ENCODE data around the gene SLCO1B1. TPM values are rescaled to one million over a fixed set of nuclear protein-coding genes. Genes with fewer than 3 reads are reported as not detected.
"Not testable (repeated sequence)": the region's sequence is repeated elsewhere in the genome, so short reads cannot be mapped to it uniquely, and the experiment has no call there.

Gene SLCO1B1
- total RNA-seq (not detected), polyA plus RNA-seq (not detected)
- long read RNA-seq, donor 1, result 0 reads
- long read RNA-seq, donor 2, result 0 reads
- long read RNA-seq, donor 3, result 0 reads
- long read RNA-seq, donor 4, result 0 reads
- long read RNA-seq, donor 5, result 0 reads
- long read RNA-seq, donor 6, result 0 reads
- long read RNA-seq, donor 7, result 0 reads
- long read RNA-seq, donor 8, result 0 reads
- long read RNA-seq, donor 9, result 0 reads
- long read RNA-seq, donor 10, result 0 reads

- Histone ChIP-seq H3K4me1 (no peaks in the 10 kb centered on the region), H3K9me3 (peaks cover 0 to 2% (median 0%) of the 10 kb centered on the region in 4 donors), H3K27me3 (no peaks in the 10 kb centered on the region), H3K27ac (no peak within 1 kb of the TSS), H3K4me3 (no peak within 1 kb of the TSS), H3K36me3 (no peaks in the 10 kb centered on the region)
- TF ChIP-seq POLR2A (IDR thresholded peaks at IDR 0.05) (no peak), EP300 (IDR thresholded peaks at IDR 0.05) (no peak), CTCF (IDR thresholded peaks at IDR 0.05) (no peak)
- no peak for DNase-seq
- WGBS, 5 donors, result 88 to 93% (median 91%) methylated on average over 3 of the region's 3 CpGs
- intact Hi-C loops (cut with DNase I; ENCODE audit: low total_unique reads), result no loop called here
These were observed at the start of gene SLCO1B1 for GRCh38 chr12:21130998-21131397. SLCO1B1 (plus strand) TSS chr12:21131194; CDS start chr12:21141575, 10,381 bp downstream.

- H3K27me3 ChIP-seq; H3K4me3 ChIP-seq; H3K9me3 ChIP-seq; H3K36me3 ChIP-seq; DNase-seq; H3K27ac ChIP-seq; intact Hi-C loops (cut with DNase I; ENCODE audit: low total_unique reads); H3K4me1 ChIP-seq: not testable (repeated sequence)
- WGBS, 5 donors, result 25 to 62% (median 31%) methylated on average over 1 to 2 of the region's 2 CpGs
These were observed 46.2 kb upstream of the SLCO1B1 start for GRCh38 chr12:21084753-21085152.

GRCh38 chr12:21111732-21112131 lies 19.3 kb upstream of the SLCO1B1 start:
- Histone ChIP-seq H3K27ac (no peak overlapping the region), H3K36me3 (no peaks in the 10 kb centered on the region), H3K4me1 (no peaks in the 10 kb centered on the region), H3K27me3 (no peaks in the 10 kb centered on the region), H3K9me3 (no peaks in the 10 kb centered on the region), H3K4me3 (no peak overlapping the region)
- 46 to 65% (median 60%) methylated on average over 4 of the region's 4 CpGs for WGBS, 5 donors
- intact Hi-C loops (cut with DNase I; ENCODE audit: low total_unique reads), result no loop called here
- DNase-seq, result no peak
- TF ChIP-seq EP300 (IDR thresholded peaks at IDR 0.05) (no peak), CTCF (IDR thresholded peaks at IDR 0.05) (no peak), POLR2AphosphoS5 (IDR thresholded peaks at IDR 0.05) (no peak), POLR2A (IDR thresholded peaks at IDR 0.05) (no peak)

- no peak overlapping the region for H3K4me3 ChIP-seq
- H3K27me3 ChIP-seq, result no peaks in the 10 kb centered on the region
- TF ChIP-seq EP300 (IDR thresholded peaks at IDR 0.05), result no peak
- TF ChIP-seq POLR2A (IDR thresholded peaks at IDR 0.05), result no peak
- no peak for TF ChIP-seq POLR2AphosphoS5 (IDR thresholded peaks at IDR 0.05)
- TF ChIP-seq CTCF (IDR thresholded peaks at IDR 0.05), result no peak
- H3K4me1 ChIP-seq, result no peaks in the 10 kb centered on the region
- H3K9me3 ChIP-seq, result no peaks in the 10 kb centered on the region
- DNase-seq, result no peak
- intact Hi-C loops (cut with DNase I; ENCODE audit: low total_unique reads), result no loop called here
- WGBS, 5 donors, result 93 to 99% (median 95%) methylated on average over 7 of the region's 7 CpGs
- H3K36me3 ChIP-seq, result no peaks in the 10 kb centered on the region
- H3K27ac ChIP-seq, result no peak overlapping the region
These were observed 17.7 kb upstream of the SLCO1B1 start for GRCh38 chr12:21113266-21113665.

GRCh38 chr12:21117995-21118394 lies 13.0 kb upstream of the SLCO1B1 start:
- Histone ChIP-seq H3K4me3 (no peak overlapping the region), H3K27me3 (no peaks in the 10 kb centered on the region), H3K9me3 (no peaks in the 10 kb centered on the region), H3K27ac (no peak overlapping the region), H3K36me3 (no peaks in the 10 kb centered on the region), H3K4me1 (no peaks in the 10 kb centered on the region)
- intact Hi-C loops (cut with DNase I; ENCODE audit: low total_unique reads), result no loop called here
- no peak for DNase-seq
- TF ChIP-seq POLR2A (IDR thresholded peaks at IDR 0.05), result no peak
- no peak for TF ChIP-seq CTCF (IDR thresholded peaks at IDR 0.05)
- TF ChIP-seq POLR2AphosphoS5 (IDR thresholded peaks at IDR 0.05), result no peak
- TF ChIP-seq EP300 (IDR thresholded peaks at IDR 0.05), result no peak
- WGBS, 5 donors, result 84 to 96% (median 93%) methylated on average over 3 of the region's 3 CpGs
